GM18867 (cell line): Measurements from ENCODE around the gene CMIP.

Source experiments
- ATAC-seq: cut with Tn5 transposase; IDR thresholded peaks from one replicate; pipeline ENCODE4 v1.9.1; 2021; ENCODE audit warnings: mild to moderate bottlenecking, moderate library complexity; ENCODE audit not compliant: unreplicated experiment

CMIP gene

GRCh38 chr16:81473969-81474959 lies 29.7 kb downstream of the CMIP start:
- no peak for ATAC-seq

DNA sequence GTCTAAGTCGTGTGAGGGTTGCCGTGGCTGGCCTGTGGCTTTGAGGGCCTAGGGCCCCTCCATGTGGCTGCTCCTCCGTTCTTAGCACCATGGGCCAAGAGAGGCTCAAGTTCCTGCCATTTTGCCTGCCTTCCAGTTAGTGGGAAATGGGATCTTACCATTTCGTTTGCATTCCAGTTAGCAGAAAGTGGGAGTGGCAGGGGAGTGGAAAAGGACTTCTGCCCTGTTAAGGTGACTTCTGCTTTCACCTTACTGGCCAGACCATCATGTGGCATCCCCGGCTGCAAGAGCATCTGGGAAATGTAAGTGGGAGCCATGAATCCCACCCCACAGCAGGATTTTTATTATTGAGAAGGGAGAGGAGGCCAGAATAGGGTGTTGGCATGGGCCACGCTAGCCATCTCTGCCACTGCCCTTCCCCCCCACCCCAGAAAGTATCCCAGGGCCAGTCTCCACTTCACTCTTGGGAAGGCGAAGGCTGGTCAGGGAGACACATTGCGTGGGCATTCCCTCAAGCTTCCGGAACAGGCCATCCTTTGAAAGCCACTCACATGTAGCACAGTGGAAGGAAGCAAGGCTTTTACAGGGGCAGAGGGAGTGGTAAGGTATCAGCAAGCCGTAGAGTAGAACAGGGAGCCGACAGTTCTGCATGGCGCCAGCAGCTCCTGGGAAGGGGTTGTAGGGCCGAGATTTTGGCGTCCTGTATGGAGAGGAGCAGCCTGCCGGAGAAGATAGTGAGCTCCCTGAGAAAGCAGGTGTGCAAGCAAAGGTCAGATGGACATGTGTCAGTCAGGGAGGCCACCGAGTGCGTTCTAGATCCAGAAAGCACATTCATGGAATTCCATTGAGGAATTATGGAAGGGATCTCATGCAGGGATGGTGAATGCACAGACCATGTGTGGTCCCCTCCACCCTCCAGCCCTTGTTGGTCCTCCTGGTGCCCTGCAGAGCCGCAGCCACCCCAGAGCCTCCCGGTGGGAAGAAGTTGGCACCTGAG lies 33.4 kb downstream of the CMIP start:
- no peak for ATAC-seq

DNA sequence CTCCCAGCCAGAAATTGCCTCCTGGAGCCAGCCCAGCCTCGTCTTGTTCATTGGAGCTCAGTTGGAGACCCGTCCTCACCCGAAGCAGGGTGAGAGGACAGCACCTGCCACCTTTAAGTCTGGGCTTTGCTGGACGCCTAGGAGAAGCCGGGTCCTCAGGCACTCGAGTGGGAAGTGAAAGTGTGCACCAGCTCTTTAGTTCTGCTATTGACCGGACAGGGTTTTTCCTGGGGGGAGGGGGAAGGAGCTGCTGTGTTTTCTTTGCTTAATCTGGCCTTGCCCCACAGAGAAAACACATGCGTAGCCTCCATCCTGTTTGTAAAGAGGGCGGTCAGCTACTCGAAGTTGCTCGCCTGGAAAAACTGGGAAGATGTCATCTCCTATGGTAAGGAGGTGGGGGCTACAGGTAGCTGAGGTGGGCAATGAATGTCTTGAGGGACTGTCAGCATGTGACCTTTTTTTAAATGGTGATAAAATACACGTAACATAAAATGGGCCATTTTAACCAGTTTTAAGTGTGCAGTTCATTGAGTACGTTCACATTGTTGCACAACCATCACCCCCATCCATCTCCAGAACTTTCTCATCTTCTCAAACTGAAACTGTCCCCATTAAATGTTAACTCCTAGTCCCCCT lies 34.4 kb downstream of the CMIP start:
- ATAC-seq, result peak; percentile 51

GRCh38 chr16:81480606-81481206 lies 36.1 kb downstream of the CMIP start:
- peak; percentile 5 for ATAC-seq

DNA sequence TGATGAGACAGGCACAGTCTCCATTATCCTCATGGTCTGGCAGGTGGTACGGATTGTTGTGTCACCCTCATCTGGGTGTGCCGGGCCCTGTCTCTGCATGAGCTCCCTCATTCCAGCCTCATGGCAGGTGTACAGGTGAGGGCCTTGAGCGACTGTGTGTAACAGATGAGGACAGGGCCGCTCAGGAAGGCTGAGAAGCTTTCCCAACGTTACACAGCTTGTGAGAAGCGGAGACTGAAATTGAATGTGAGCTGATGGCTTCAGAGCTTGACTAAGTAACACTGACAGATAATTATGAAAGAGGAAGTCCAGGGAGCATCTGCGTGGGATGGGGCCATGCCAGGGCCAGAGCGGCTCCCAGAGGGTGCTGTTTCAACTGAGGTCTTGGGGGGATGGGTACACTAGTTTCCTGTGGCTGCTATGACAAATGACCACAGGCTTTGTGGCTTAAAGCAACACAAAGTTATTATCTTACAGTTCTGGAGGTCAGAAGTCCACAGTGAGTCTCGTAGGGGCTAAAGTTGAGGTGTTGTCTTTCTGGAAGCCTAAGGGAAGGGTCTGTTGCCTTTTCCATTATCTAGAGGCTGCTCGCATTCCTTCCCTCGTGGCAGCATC lies 36.7 kb downstream of the CMIP start:
- peak; percentile 87 for ATAC-seq

DNA sequence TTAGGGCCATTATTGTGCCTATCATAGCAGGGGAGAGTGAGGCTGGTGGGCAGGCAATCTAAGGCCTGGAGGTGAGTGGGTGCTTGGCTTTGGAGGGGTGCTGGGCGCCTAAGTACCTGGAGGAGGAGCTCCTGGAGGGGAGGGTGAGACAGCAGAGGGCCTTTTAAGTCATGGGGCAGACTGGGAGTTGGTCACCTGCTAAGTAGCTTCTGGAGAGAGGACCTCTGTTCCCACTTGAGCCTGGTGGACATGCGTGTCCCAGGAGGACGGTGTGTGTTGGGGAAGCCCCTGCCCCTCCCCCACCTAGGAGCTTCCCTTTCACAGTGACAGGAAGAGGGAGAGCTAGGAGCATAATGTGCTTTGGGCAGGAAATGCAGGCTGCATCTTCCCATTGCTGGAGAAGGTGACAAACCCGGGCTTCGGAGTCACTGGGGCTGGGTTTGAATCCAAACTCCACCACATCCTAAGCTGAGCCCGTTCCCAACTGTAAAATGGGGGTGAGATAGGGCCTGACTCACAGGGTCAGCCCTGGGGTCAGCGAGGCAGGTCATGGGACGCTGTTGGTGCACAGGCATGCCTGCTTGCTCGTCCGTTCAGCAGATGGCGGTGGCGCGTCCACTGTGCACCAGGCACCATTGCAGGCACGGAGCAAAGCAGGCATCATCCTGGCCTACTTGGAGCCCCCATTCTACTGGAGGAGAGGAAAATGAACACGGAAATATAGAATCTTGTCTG lies 37.9 kb downstream of the CMIP start:
- no peak for ATAC-seq

- no peak for ATAC-seq
Observed at GRCh38 chr16:81483064-81483969, 38.7 kb downstream of the CMIP start.

- ATAC-seq, result no peak
Observed at GRCh38 chr16:81483970-81484595, 39.5 kb downstream of the CMIP start.

DNA sequence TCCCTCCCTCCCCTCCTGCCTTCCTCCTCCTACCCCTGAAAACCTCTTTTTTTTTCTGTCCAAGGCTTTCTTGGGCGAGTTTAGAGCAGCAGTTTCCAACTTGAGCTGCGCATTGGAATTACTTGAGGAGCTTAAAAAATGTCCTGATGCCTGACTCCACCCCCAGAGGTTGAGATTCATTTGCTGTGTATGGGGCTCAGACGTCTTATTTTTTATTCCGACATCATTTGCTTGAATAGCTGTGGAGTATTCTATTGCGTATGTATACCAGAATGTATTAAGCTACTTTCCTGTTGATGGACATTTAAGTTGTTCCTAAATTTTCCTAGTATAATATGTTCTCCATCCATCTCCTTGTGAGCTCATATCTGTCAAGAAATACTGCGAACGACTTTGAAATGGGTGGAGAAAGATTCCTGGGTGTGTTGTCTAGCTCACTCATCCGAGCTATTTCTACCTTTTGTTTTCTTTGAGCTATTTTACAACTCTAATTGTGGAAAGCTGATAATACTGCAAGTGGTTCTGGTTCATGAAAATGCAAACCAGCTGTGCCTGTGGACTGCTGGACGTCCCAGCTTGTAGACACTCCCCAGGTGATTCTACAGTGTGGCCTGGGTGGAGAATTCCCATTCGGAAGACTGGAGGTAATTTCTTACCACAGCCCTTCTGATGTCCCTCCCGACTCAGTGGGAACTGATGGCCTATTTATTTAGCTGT lies 40.5 kb downstream of the CMIP start:
- ATAC-seq, result no peak

DNA sequence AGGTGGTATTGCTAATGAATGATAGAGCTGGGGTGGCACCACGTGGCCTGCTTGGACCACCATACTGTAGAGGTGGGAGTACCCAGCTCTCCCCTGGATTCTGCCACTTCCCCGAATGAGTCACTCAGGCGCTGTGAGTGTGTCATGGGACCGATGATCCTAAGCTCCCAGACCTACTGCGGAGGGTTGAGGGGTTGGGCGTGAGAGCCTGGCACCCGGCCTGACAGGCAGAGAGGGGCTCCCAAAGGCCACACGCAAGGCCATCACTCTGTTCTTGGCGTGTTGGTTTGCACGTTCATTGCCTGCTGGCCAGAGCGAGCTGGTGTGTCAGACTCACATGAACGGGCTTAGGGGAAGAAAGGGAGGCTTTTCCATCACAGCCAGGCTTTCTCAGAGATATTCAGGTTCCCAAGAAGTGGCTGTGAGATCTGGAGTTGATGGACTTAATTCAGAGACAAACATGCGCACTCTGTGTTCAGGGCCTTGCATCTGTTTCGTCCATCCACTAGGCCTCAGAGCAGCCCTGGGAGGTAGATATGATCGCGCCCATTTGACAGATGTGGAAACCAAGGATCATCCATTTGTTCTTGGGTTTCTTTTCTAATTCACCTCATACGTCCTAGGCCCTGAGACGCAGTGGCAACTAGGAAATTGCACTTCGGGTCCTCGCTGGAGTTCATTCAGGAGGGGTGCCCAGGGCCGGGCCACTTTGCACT lies 41.4 kb downstream of the CMIP start:
- no peak for ATAC-seq

DNA sequence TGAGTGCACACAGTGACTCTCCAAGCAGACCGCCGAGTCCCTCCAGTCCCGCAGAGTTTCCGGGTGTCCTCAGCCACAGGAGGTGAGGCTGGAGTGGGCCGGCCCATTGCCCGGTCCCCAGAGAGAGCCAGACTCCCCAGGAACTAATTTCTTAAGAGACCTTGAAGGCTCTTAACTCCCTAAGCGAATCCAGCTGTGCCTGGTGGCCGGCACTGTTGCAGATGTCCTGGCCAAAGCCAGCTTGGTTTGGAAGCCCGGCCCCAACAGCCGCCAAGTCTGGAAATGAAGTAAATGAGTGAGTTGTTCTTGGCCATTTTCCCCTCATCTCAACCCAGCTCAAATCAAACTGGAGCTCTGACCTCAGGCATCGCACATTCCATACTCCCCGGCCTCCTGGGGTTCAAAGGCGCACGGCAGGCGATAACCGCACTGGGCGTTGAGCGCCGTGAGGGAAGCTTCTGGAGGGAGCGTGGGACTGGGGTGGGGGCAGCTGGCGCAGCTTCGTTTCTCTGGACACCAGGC lies 42.0 kb downstream of the CMIP start:
- no peak for ATAC-seq

- no peak for ATAC-seq
Observed at GRCh38 chr16:81487301-81487720, 42.7 kb downstream of the CMIP start.

DNA sequence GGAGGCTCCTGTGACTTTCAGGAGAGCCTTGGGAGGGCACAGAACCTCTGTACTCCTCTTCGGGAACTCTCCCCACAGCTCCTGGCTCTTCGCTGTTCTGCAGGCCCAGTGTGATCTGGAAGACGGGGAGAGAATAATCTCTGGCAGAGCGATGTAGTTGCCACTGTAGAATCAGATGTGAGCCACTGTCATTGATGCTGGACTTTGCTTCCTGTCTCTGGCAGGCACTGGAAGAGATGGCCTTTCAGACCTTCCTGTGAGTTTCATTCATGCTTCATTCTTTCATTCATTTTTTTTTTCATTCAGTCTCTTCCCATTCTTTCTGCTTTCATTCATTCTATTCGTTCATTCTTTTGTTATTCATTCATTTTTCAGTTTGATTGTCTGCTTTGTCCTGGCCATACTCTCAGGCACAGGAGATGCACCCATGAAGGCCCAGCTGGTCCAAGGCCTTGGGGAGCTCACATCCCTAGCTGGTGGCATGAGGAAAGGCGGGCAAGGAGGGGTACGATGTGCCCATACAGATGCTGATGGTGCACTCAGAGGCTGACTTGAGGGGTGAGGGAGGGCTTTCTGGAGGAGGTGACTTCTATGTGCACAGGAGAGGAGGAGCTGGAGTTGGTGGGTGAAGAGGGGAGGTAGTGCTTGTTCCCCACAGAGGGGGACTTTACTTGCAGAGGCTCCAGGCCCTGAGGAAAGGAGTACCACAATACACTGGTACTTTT lies 44.2 kb downstream of the CMIP start:
- no peak for ATAC-seq

- no peak for ATAC-seq
Observed at GRCh38 chr16:81489547-81490267, 45.1 kb downstream of the CMIP start.

DNA sequence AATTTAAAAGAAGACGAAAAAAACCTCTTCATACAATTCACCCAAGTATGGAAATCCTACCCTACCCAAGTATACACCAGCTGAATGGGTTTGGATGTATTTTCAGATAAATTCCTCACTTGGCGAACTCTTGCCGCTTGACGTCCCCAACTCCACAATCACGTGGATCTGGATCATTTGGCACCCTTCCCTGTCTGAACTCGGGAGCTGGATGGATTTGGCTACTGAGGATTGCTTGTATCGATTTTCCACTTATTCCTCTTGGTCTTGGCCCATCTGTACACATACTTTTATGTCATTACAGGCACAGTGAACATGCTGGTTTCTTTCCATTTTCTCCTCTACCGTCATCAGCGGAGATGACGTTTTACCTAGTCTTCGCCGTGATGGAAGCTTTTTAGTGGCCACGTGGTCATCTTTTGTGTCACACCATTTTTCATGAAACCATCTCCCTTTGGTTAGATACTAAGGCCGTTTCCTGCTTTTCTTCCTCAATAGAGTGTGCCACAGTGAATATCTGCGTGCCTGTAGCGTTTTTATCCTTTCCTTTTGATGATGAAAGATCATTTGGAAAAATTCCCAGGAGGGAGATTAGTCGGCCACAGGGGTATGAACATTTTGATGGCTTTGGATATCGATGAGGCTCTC lies 47.1 kb downstream of the CMIP start:
- ATAC-seq, result no peak
